ENCODE measurements around the gene FBXL19.

FBXL19 gene

GRCh38 chr16:30967795-30968194, 44.4 kb downstream of the FBXL19 start:
- no peak for TF ChIP-seq POU2F2 (IDR thresholded peaks at IDR 0.05; ENCODE audit: low read depth, low read length)
- TF ChIP-seq POLR2A (IDR thresholded peaks at IDR 0.05; ENCODE audit: low read depth, low read length): no peak
- TF ChIP-seq SPI1 (IDR thresholded peaks at IDR 0.05; ENCODE audit: low read depth, low read length): no peak
- TF ChIP-seq TAF1 (IDR thresholded peaks at IDR 0.05; ENCODE audit: low read depth, low read length): no peak
- no peak for TF ChIP-seq POLR2AphosphoS5 (IDR thresholded peaks at IDR 0.05; ENCODE audit: low read depth, low read length)
- TF ChIP-seq PAX5 (IDR thresholded peaks at IDR 0.05; ENCODE audit: insufficient read depth, low read length, severe bottlenecking): no peak
- FAIRE-seq (no peak), DNase-seq (ENCODE audit: insufficient read length, low spot score) (no peak)

- TF ChIP-seq SPI1 (IDR thresholded peaks at IDR 0.05; ENCODE audit: low read depth, low read length) (no peak), PAX5 (IDR thresholded peaks at IDR 0.05; ENCODE audit: insufficient read depth, low read length, severe bottlenecking) (no peak), POLR2A (IDR thresholded peaks at IDR 0.05; ENCODE audit: low read depth, low read length) (no peak), TAF1 (IDR thresholded peaks at IDR 0.05; ENCODE audit: low read depth, low read length) (no peak), POLR2AphosphoS5 (IDR thresholded peaks at IDR 0.05; ENCODE audit: low read depth, low read length) (no peak), POU2F2 (IDR thresholded peaks at IDR 0.05; ENCODE audit: low read depth, low read length) (no peak)
- no peak for FAIRE-seq
- DNase-seq (ENCODE audit: insufficient read length, low spot score): no peak
Observed at GRCh38 chr16:30969246-30969842, 46.0 kb downstream of the FBXL19 start.

GRCh38 chr16:30971298-30971697, 47.9 kb downstream of the FBXL19 start:
- FAIRE-seq: no peak

GRCh38 chr16:30972872-30973271, 49.5 kb downstream of the FBXL19 start:
- no peak for FAIRE-seq
- no peak for TF ChIP-seq POLR2A (IDR thresholded peaks at IDR 0.05; ENCODE audit: low read depth, low read length)
- no peak for TF ChIP-seq POU2F2 (IDR thresholded peaks at IDR 0.05; ENCODE audit: low read depth, low read length)
- no peak for TF ChIP-seq PAX5 (IDR thresholded peaks at IDR 0.05; ENCODE audit: insufficient read depth, low read length, severe bottlenecking)
- TF ChIP-seq SPI1 (IDR thresholded peaks at IDR 0.05; ENCODE audit: low read depth, low read length): no peak
- no peak for TF ChIP-seq POLR2AphosphoS5 (IDR thresholded peaks at IDR 0.05; ENCODE audit: low read depth, low read length)
- DNase-seq (ENCODE audit: insufficient read length, low spot score): no peak

More at GRCh38 chr16:30971298-30971697, 47.9 kb downstream of the FBXL19 start:
- TF ChIP-seq POU2F2 (IDR thresholded peaks at IDR 0.05; ENCODE audit: low read depth, low read length) (no peak), TAF1 (IDR thresholded peaks at IDR 0.05; ENCODE audit: low read depth, low read length) (no peak), PAX5 (IDR thresholded peaks at IDR 0.05; ENCODE audit: insufficient read depth, low read length, severe bottlenecking) (no peak), SPI1 (IDR thresholded peaks at IDR 0.05; ENCODE audit: low read depth, low read length) (no peak), POLR2AphosphoS5 (IDR thresholded peaks at IDR 0.05; ENCODE audit: low read depth, low read length) (no peak), POLR2A (IDR thresholded peaks at IDR 0.05; ENCODE audit: low read depth, low read length) (no peak)
- no peak for DNase-seq (ENCODE audit: insufficient read length, low spot score)

GRCh38 chr16:30974348-30974747, 51.0 kb downstream of the FBXL19 start:
- no peak for TF ChIP-seq SPI1 (IDR thresholded peaks at IDR 0.05; ENCODE audit: low read depth, low read length)
- TF ChIP-seq PAX5 (IDR thresholded peaks at IDR 0.05; ENCODE audit: insufficient read depth, low read length, severe bottlenecking): no peak
- no peak for TF ChIP-seq TAF1 (IDR thresholded peaks at IDR 0.05; ENCODE audit: low read depth, low read length)
- no peak for TF ChIP-seq POLR2A (IDR thresholded peaks at IDR 0.05; ENCODE audit: low read depth, low read length)
- no peak for TF ChIP-seq POU2F2 (IDR thresholded peaks at IDR 0.05; ENCODE audit: low read depth, low read length)
- TF ChIP-seq POLR2AphosphoS5 (IDR thresholded peaks at IDR 0.05; ENCODE audit: low read depth, low read length): no peak
- DNase-seq (ENCODE audit: insufficient read length, low spot score) (no peak), FAIRE-seq (no peak)

GRCh38 chr16:30976486-30976885, 53.1 kb downstream of the FBXL19 start:
- no peak for FAIRE-seq
- TF ChIP-seq SPI1 (IDR thresholded peaks at IDR 0.05; ENCODE audit: low read depth, low read length) (no peak), PAX5 (IDR thresholded peaks at IDR 0.05; ENCODE audit: insufficient read depth, low read length, severe bottlenecking) (no peak), POLR2A (IDR thresholded peaks at IDR 0.05; ENCODE audit: low read depth, low read length) (no peak), POU2F2 (IDR thresholded peaks at IDR 0.05; ENCODE audit: low read depth, low read length) (no peak), TAF1 (IDR thresholded peaks at IDR 0.05; ENCODE audit: low read depth, low read length) (no peak), POLR2AphosphoS5 (IDR thresholded peaks at IDR 0.05; ENCODE audit: low read depth, low read length) (no peak)

GRCh38 chr16:30977502-30977901, 54.1 kb downstream of the FBXL19 start:
- no peak for DNase-seq (ENCODE audit: insufficient read length, low spot score)
- TF ChIP-seq TAF1 (IDR thresholded peaks at IDR 0.05; ENCODE audit: low read depth, low read length) (no peak), POU2F2 (IDR thresholded peaks at IDR 0.05; ENCODE audit: low read depth, low read length) (no peak), PAX5 (IDR thresholded peaks at IDR 0.05; ENCODE audit: insufficient read depth, low read length, severe bottlenecking) (no peak), POLR2A (IDR thresholded peaks at IDR 0.05; ENCODE audit: low read depth, low read length) (no peak), SPI1 (IDR thresholded peaks at IDR 0.05; ENCODE audit: low read depth, low read length) (no peak), POLR2AphosphoS5 (IDR thresholded peaks at IDR 0.05; ENCODE audit: low read depth, low read length) (no peak)
- FAIRE-seq: no peak

More at GRCh38 chr16:30976486-30976885, 53.1 kb downstream of the FBXL19 start:
- no peak for DNase-seq (ENCODE audit: insufficient read length, low spot score)

GRCh38 chr16:30979170-30980022, 56.0 kb downstream of the FBXL19 start:
- no peak for DNase-seq (ENCODE audit: insufficient read length, low spot score)
- FAIRE-seq: no peak
- TF ChIP-seq SPI1 (IDR thresholded peaks at IDR 0.05; ENCODE audit: low read depth, low read length) (no peak), POLR2A (IDR thresholded peaks at IDR 0.05; ENCODE audit: low read depth, low read length) (no peak), PAX5 (IDR thresholded peaks at IDR 0.05; ENCODE audit: insufficient read depth, low read length, severe bottlenecking) (no peak), POLR2AphosphoS5 (IDR thresholded peaks at IDR 0.05; ENCODE audit: low read depth, low read length) (no peak), POU2F2 (IDR thresholded peaks at IDR 0.05; ENCODE audit: low read depth, low read length) (no peak), TAF1 (IDR thresholded peaks at IDR 0.05; ENCODE audit: low read depth, low read length) (no peak)

- FAIRE-seq (no peak), DNase-seq (ENCODE audit: insufficient read length, low spot score) (no peak)
- TF ChIP-seq TAF1 (IDR thresholded peaks at IDR 0.05; ENCODE audit: low read depth, low read length): no peak
- TF ChIP-seq POLR2AphosphoS5 (IDR thresholded peaks at IDR 0.05; ENCODE audit: low read depth, low read length): no peak
- no peak for TF ChIP-seq PAX5 (IDR thresholded peaks at IDR 0.05; ENCODE audit: insufficient read depth, low read length, severe bottlenecking)
- TF ChIP-seq SPI1 (IDR thresholded peaks at IDR 0.05; ENCODE audit: low read depth, low read length): no peak
- TF ChIP-seq POLR2A (IDR thresholded peaks at IDR 0.05; ENCODE audit: low read depth, low read length): no peak
- TF ChIP-seq POU2F2 (IDR thresholded peaks at IDR 0.05; ENCODE audit: low read depth, low read length): no peak
Observed at GRCh38 chr16:30980023-30980371, 56.6 kb downstream of the FBXL19 start.
